Lower lobe of right lung (tissue), 1 donor: ENCODE results near the gene TPX2. TPM values are rescaled to one million over a fixed set of nuclear protein-coding genes. Genes with fewer than 3 reads are reported as not detected.

Experiments used
- total RNA-seq: library from RNA; stranded (reverse); fragmentation: NEBNext Ultra II Directional; extraction: Animal tissue kit (Norgen Biotek cat#: 25700); gene quantifications from one replicate; pipeline ENCODE4 v1.2.1, GENCODE V29; 2021
- donor health status: DM: no; HTN: yes; CAD: no; lungs with severe emphysema.

Gene TPX2
- total RNA-seq, 1 donor from 2014 or later, result 1.9 TPM

Other genes with a start within 250 kb of the TPX2 start
- 134 TPM for gene HM13, start 224.8 kb upstream of the TPX2 start, total RNA-seq
- gene ID1, start 134.0 kb upstream of the TPX2 start, total RNA-seq, result 196 TPM
- gene COX4I2, start 101.4 kb upstream of the TPX2 start, total RNA-seq, result 17.1 TPM
- 126 TPM for gene BCL2L1, start 16.4 kb upstream of the TPX2 start, total RNA-seq
- not detected for gene MYLK2, start 80.1 kb downstream of the TPX2 start, total RNA-seq
- gene FOXS1, start 106.3 kb downstream of the TPX2 start, total RNA-seq, result 1.1 TPM
- gene DUSP15, start 131.2 kb downstream of the TPX2 start, total RNA-seq, result 0.80 TPM
- gene TTLL9, start 131.3 kb downstream of the TPX2 start, total RNA-seq, result 5.9 TPM
- gene PDRG1, start 212.8 kb downstream of the TPX2 start, total RNA-seq, result 9.4 TPM
- gene XKR7, start 228.9 kb downstream of the TPX2 start, total RNA-seq, result 0.06 TPM